Osteocyte (in vitro differentiated cells): ENCODE results near the gene NAIF1. TPM values are rescaled to one million over a fixed set of nuclear protein-coding genes. Genes with fewer than 3 reads are reported as not detected.
A peak's percentile ranks its signal among the peaks of the same experiment; 100 is the strongest.

Experiments used
- DNase-seq: peaks from one replicate; pipeline ENCODE4 v3.0.0; 2021; ENCODE audit warnings: mixed read lengths; ENCODE audit not compliant: unreplicated experiment; ENCODE audit errors: extremely low spot score
- H3K27ac Mint-ChIP-seq: one replicate; pipeline ENCODE4 v1.8.0; 2021; ENCODE audit warnings: mild to moderate bottlenecking, mixed read lengths; ENCODE audit not compliant: unreplicated experiment
- H3K27me3 Mint-ChIP-seq: one replicate; pipeline ENCODE4 v1.8.0; 2021; ENCODE audit warnings: mixed read lengths; ENCODE audit not compliant: unreplicated experiment
- H3K36me3 Mint-ChIP-seq: one replicate; pipeline ENCODE4 v1.8.0; 2021; ENCODE audit warnings: mixed read lengths; ENCODE audit not compliant: unreplicated experiment
- H3K4me1 Mint-ChIP-seq: one replicate; pipeline ENCODE4 v1.8.0; 2021; ENCODE audit warnings: mixed read lengths; ENCODE audit not compliant: unreplicated experiment
- H3K4me3 Mint-ChIP-seq: one replicate; pipeline ENCODE4 v1.8.0; 2021; ENCODE audit warnings: mild to moderate bottlenecking, moderate library complexity, mixed read lengths; ENCODE audit not compliant: unreplicated experiment
- H3K9me3 Mint-ChIP-seq: one replicate; pipeline ENCODE4 v1.8.0; 2021; ENCODE audit warnings: mixed read lengths; ENCODE audit not compliant: unreplicated experiment
- CTCF ChIP-seq: fragments of 200-600 bp; sonication (generic); IDR thresholded peaks from 2 replicates; pipeline ENCODE4 v1.5.0; 2021; ENCODE audit warnings: antibody characterized with exemption, mild to moderate bottlenecking, moderate library complexity
- total RNA-seq: library from RNA; stranded (reverse); gene quantifications from 2 replicates; pipeline ENCODE4 v1.2.1, GENCODE V29; 2021

NAIF1 gene
- total RNA-seq, 1 donor from 2014 or later: 8.4 TPM

DNA sequence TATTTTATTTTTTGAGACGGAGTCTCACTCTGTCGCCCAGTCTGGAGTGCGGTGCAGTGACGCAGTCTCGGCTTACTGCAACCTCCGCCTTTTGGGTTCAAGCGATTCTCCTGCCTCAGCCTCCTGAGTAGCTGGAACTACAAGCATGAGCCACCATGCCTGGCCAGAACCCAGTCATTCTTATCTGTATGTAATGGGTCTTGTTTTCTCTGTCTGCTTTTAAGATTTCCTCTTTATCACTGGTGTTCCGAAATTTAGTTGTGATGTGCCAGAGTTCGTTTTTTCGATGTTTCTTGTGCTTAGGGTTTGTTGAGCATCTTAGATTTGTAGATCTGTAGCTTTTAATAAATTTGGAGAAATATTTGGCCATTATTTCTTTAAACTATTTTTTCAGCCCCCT is 20.1 kb upstream of the NAIF1 start:
- H3K27ac Mint-ChIP-seq: no peak overlapping the region
- DNase-seq: no peak
- H3K27me3 Mint-ChIP-seq: no peaks in the 10 kb centered on the region
- H3K4me1 Mint-ChIP-seq: peaks cover 18% of the 10 kb centered on the region
- TF ChIP-seq CTCF: no peak
- H3K9me3 Mint-ChIP-seq: no peaks in the 10 kb centered on the region
- peaks cover 8% of the 10 kb centered on the region for H3K36me3 Mint-ChIP-seq
- no peak overlapping the region for H3K4me3 Mint-ChIP-seq

- Mint-ChIP-seq H3K27me3 (no peaks in the 10 kb centered on the region), H3K4me3 (no peak overlapping the region), H3K4me1 (peaks cover 31% of the 10 kb centered on the region), H3K9me3 (no peaks in the 10 kb centered on the region), H3K36me3 (peaks cover 8% of the 10 kb centered on the region), H3K27ac (no peak overlapping the region)
- no peak for TF ChIP-seq CTCF
- DNase-seq: no peak
These were observed 18.8 kb upstream of the NAIF1 start for GRCh38 chr9:128085943-128086342.

DNA sequence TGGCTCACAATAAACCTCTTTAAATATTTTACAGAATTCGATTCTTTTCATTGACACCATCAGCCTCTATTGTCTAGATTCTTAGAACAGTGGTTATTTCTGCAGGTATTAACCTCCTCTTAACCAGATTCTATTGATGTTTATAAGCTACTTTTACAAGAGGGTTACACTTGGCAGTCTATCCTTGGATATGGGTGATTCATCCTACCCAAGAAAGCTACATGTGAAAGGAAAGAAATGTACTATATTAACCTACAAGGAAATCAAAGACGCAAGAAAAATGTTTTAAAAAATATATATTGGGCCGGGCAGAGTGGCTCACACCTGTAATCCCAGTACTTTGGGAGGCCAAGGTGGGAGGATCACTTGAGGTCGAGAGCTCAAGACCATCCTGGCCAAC is 17.6 kb upstream of the NAIF1 start:
- H3K4me1 Mint-ChIP-seq: peaks cover 39% of the 10 kb centered on the region
- TF ChIP-seq CTCF: no peak
- H3K27ac Mint-ChIP-seq: peak overlapping the region; percentile 11
- no peak for DNase-seq
- no peaks in the 10 kb centered on the region for H3K27me3 Mint-ChIP-seq
- H3K4me3 Mint-ChIP-seq: no peak overlapping the region
- H3K9me3 Mint-ChIP-seq: no peaks in the 10 kb centered on the region
- H3K36me3 Mint-ChIP-seq: peaks cover 8% of the 10 kb centered on the region

GRCh38 chr9:128082151-128082550 is 15.0 kb upstream of the NAIF1 start:
- Mint-ChIP-seq H3K4me3 (no peak overlapping the region), H3K4me1 (peaks cover 49% of the 10 kb centered on the region), H3K9me3 (no peaks in the 10 kb centered on the region), H3K36me3 (peaks cover 2% of the 10 kb centered on the region), H3K27me3 (no peaks in the 10 kb centered on the region), H3K27ac (peak overlapping the region; percentile 99)
- no peak for DNase-seq
- TF ChIP-seq CTCF: no peak

GRCh38 chr9:128081056-128081455 is 13.9 kb upstream of the NAIF1 start:
- H3K4me1 Mint-ChIP-seq: peaks cover 49% of the 10 kb centered on the region
- peak overlapping the region; percentile 59 for H3K4me3 Mint-ChIP-seq
- no peaks in the 10 kb centered on the region for H3K27me3 Mint-ChIP-seq
- H3K9me3 Mint-ChIP-seq: no peaks in the 10 kb centered on the region
- DNase-seq: peak; percentile 94
- peaks cover 2% of the 10 kb centered on the region for H3K36me3 Mint-ChIP-seq
- H3K27ac Mint-ChIP-seq: peak overlapping the region; percentile 99
- no peak for TF ChIP-seq CTCF
